ENCODE measurements around the gene SLC5A2.

SLC5A2 gene

DNA sequence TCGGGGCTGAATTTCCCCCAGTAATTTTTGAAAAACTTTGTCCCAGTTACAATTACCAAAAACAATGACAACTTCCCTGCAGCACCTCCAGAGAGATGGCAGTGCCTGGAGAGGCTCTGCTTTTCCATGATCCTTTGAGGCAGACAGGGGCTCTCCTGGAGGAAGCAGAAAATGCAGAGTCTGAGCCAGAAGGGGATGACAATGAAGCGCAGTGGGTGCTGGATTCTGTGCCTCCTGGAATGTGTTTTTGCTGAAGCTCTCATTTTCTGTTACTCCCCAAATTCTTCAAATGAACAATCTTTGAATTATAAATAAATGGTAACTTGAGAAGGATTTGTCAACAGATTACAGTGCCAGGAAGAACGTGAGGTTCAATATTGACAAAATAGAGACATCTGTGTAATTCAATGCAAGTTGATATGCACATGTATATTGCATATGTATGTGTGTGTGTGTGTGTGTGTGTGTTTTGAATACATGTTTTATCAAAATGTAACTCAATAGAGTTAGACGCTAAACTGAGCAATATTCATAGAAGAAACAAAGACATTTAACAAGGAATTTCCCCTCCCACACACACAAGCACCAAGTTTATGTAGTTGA, 35.0 kb downstream of the SLC5A2 start:
- H3K36me3 ChIP-seq (ENCODE audit: control insufficient read depth, low read length), result no peaks in the 10 kb centered on the region
- no peaks in the 10 kb centered on the region for H3K27me3 ChIP-seq (ENCODE audit: control insufficient read depth, low read length)
- H3K9me3 ChIP-seq (ENCODE audit: control insufficient read depth, insufficient read depth, low read length), result peaks cover under 1% of the 10 kb centered on the region; the same call in 1 of the 2 replicates
- no peaks in the 10 kb centered on the region for H3F3A ChIP-seq (ENCODE audit: control insufficient read depth, insufficient read depth)
- no peak overlapping the region for H3K4me2 ChIP-seq (ENCODE audit: low read length)
- no peaks in the 10 kb centered on the region for H3K4me1 ChIP-seq (ENCODE audit: control insufficient read depth, low read length)
- no peak overlapping the region for H3K4me3 ChIP-seq (ENCODE audit: low read length)
- no peaks in the 10 kb centered on the region for H4K20me1 ChIP-seq (ENCODE audit: control insufficient read depth, insufficient read depth, low read depth, low read length)
- H3K27ac ChIP-seq (ENCODE audit: low read depth, low read length), result no peak overlapping the region
- no peak for TF ChIP-seq EZH2phosphoT487 (IDR thresholded peaks at IDR 0.05; ENCODE audit: borderline replicate concordance, low read length)
- TF ChIP-seq, protein P1, sequence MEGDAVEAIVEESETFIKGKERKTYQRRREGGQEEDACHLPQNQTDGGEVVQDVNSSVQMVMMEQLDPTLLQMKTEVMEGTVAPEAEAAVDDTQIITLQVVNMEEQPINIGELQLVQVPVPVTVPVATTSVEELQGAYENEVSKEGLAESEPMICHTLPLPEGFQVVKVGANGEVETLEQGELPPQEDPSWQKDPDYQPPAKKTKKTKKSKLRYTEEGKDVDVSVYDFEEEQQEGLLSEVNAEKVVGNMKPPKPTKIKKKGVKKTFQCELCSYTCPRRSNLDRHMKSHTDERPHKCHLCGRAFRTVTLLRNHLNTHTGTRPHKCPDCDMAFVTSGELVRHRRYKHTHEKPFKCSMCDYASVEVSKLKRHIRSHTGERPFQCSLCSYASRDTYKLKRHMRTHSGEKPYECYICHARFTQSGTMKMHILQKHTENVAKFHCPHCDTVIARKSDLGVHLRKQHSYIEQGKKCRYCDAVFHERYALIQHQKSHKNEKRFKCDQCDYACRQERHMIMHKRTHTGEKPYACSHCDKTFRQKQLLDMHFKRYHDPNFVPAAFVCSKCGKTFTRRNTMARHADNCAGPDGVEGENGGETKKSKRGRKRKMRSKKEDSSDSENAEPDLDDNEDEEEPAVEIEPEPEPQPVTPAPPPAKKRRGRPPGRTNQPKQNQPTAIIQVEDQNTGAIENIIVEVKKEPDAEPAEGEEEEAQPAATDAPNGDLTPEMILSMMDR (IDR thresholded peaks at IDR 0.05; ENCODE audit: low read depth, low read length, poor library complexity, severe bottlenecking), result no peak
- no peaks in the 10 kb centered on the region for H3K9me2 ChIP-seq (replicated peaks; ENCODE audit: control insufficient read depth, low read length)
- H3K79me2 ChIP-seq (ENCODE audit: control insufficient read depth, low read length), result no peaks in the 10 kb centered on the region

DNA sequence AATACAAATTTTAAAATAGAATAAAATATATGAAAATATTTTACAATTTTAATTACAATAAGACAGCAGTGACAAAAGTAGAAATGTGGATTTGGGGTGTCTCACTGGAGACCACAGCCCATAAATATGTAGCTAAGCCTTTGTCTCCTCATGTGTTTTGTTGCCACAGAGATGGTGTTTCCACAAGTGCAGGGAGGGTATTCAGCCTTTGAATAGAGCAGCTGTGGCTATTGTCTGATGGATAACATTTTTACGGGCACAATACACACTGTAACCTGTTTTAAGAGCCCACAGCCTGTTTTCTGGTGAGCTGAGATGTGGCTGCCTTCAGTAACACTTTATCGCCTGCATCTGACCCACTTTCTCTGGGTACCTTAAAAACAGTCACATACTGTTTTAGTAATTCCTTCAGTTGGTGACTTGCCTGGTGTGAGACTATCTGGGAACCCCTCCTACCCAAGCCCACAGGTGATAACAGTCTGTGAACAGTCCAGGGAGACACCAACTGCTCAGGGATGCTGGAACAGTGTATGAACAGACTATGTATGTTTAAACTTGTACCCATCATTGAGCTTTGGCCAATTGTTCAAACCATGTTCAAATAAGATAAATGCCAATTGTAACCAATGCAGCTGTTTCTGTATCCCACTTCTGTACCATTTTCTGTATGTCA, 37.0 kb downstream of the SLC5A2 start:
- Histone ChIP-seq H3K4me1 (ENCODE audit: control insufficient read depth, low read length) (no peaks in the 10 kb centered on the region), H3K27ac (ENCODE audit: low read depth, low read length) (no peak overlapping the region), H4K20me1 (ENCODE audit: control insufficient read depth, insufficient read depth, low read depth, low read length) (no peaks in the 10 kb centered on the region), H3F3A (ENCODE audit: control insufficient read depth, insufficient read depth) (no peaks in the 10 kb centered on the region), H3K4me3 (ENCODE audit: low read length) (no peak overlapping the region), H3K27me3 (ENCODE audit: control insufficient read depth, low read length) (no peaks in the 10 kb centered on the region), H3K9me3 (ENCODE audit: control insufficient read depth, insufficient read depth, low read length) (no peaks in the 10 kb centered on the region), H3K79me2 (ENCODE audit: control insufficient read depth, low read length) (no peaks in the 10 kb centered on the region), H3K36me3 (ENCODE audit: control insufficient read depth, low read length) (no peaks in the 10 kb centered on the region), H3K9me2 (replicated peaks; ENCODE audit: control insufficient read depth, low read length) (no peaks in the 10 kb centered on the region), H3K4me2 (ENCODE audit: low read length) (no peak overlapping the region)
- no peak for TF ChIP-seq EZH2phosphoT487 (IDR thresholded peaks at IDR 0.05; ENCODE audit: borderline replicate concordance, low read length)
- TF ChIP-seq, protein P1 (IDR thresholded peaks at IDR 0.05; ENCODE audit: low read depth, low read length, poor library complexity, severe bottlenecking), result no peak

- no peaks in the 10 kb centered on the region for H3K9me3 ChIP-seq (ENCODE audit: control insufficient read depth, insufficient read depth, low read length)
- H3K4me3 ChIP-seq (ENCODE audit: low read length), result no peak overlapping the region
- H3K9me2 ChIP-seq (replicated peaks; ENCODE audit: control insufficient read depth, low read length), result no peaks in the 10 kb centered on the region
- H3K4me1 ChIP-seq (ENCODE audit: control insufficient read depth, low read length), result no peaks in the 10 kb centered on the region
- no peaks in the 10 kb centered on the region for H4K20me1 ChIP-seq (ENCODE audit: control insufficient read depth, insufficient read depth, low read depth, low read length)
- no peaks in the 10 kb centered on the region for H3K36me3 ChIP-seq (ENCODE audit: control insufficient read depth, low read length)
- H3K4me2 ChIP-seq (ENCODE audit: low read length), result no peak overlapping the region
- no peaks in the 10 kb centered on the region for H3K79me2 ChIP-seq (ENCODE audit: control insufficient read depth, low read length)
- H3F3A ChIP-seq (ENCODE audit: control insufficient read depth, insufficient read depth), result no peaks in the 10 kb centered on the region
- H3K27ac ChIP-seq (ENCODE audit: low read depth, low read length), result no peak overlapping the region
- TF ChIP-seq, protein P1 (IDR thresholded peaks at IDR 0.05; ENCODE audit: low read depth, low read length, poor library complexity, severe bottlenecking), result no peak
- no peak for TF ChIP-seq EZH2phosphoT487 (IDR thresholded peaks at IDR 0.05; ENCODE audit: borderline replicate concordance, low read length)
- no peaks in the 10 kb centered on the region for H3K27me3 ChIP-seq (ENCODE audit: control insufficient read depth, low read length)
Measured at GRCh38 chr16:31521368-31521767, 38.4 kb downstream of the SLC5A2 start.
